Right lobe of liver (tissue), 6 donors: ENCODE measurements around the gene MAP3K9. TPM values are rescaled to one million over a fixed set of nuclear protein-coding genes. Genes with fewer than 3 reads are reported as not detected.

Experiments
- ATAC-seq, 4 donors: fragments of 200-7000 bp; cut with Tn5 transposase; one replicate each; pipeline ENCODE4 v1.9.1; 2020; ENCODE audit warnings: mild to moderate bottlenecking in 4 of 4, moderate library complexity in 4 of 4
- DNase-seq, 3 donors: peaks; one replicate each; pipeline ENCODE4 v3.0.0-alpha.2; 2020
- H3K27ac ChIP-seq, 3 donors: fragments of 200-600 bp; one replicate each; pipeline ENCODE4 v1.8.0; 2022
- H3K27me3 ChIP-seq, 2 donors: fragments of 200-600 bp; one replicate each; pipeline ENCODE4 v1.8.0; 2022
- H3K36me3 ChIP-seq, 4 donors: fragments of 200-600 bp; sonication (generic) in 1 of 4; one replicate each; pipeline versions ENCODE4 v1.5.1 to v1.8.0; 2017 to 2022; ENCODE audit warnings: control low read depth in 1 of 4
- H3K4me1 ChIP-seq, 4 donors: fragments of 200-600 bp; sonication (generic) in 1 of 4; one replicate each; pipeline versions ENCODE4 v1.5.1 to v1.8.0; 2017 to 2022; ENCODE audit warnings: control low read depth in 1 of 4
- H3K4me3 ChIP-seq, 3 donors: fragments of 200-600 bp; one replicate each; pipeline ENCODE4 v1.8.0; 2022
- H3K9me3 ChIP-seq, 4 donors: fragments of 200-600 bp; sonication (generic) in 1 of 4; one replicate each; pipeline versions ENCODE4 v1.5.1 to v1.8.0; 2017 to 2022; ENCODE audit warnings: control low read depth in 1 of 4
- CTCF ChIP-seq, 4 donors: fragments of 200-600 bp in 3 of 4; fragments of 450-650 bp in 1 of 4; IDR thresholded peaks; one replicate each; pipeline versions ENCODE4 v1.5.1 to v1.8.0; 2016 to 2022; ENCODE audit warnings: antibody characterized with exemption in 4 of 4, mild to moderate bottlenecking in 2 of 4
- POLR2A ChIP-seq: fragments of 450-650 bp; IDR thresholded peaks from one replicate; pipeline ENCODE4 v1.6.1; 2017; ENCODE audit warnings: antibody characterized with exemption, mild to moderate bottlenecking
- WGBS: methylation state at CpG from one replicate; pipeline ENCODE4 v1.1.6; 2018; ENCODE audit warnings: low coverage, low lambda C conversion rate; ENCODE audit not compliant: insufficient coverage; ENCODE audit errors: missing lambda C conversion rate; 5-methylcytosine and 5-hydroxymethylcytosine counted together
- intact Hi-C, 2 donors: fragments of 100-400 bp; cut with DNase I; formaldehyde crosslinking; loops; one replicate each; pipeline versions ENCODE4 v1.11.2 to v1.14.1; 2022
- total RNA-seq, 6 experiments: library from RNA; depleted of rRNA in 2 of 6; stranded (reverse); fragments of >200 nt in 2 of 6; fragmentation: NEBNext Ultra II Directional in 3 of 6; extraction: Animal tissue kit (Norgen Biotek cat#: 25700) in 3 of 6; gene quantifications; one replicate each; pipeline versions ENCODE4 v1.1.0 to v1.2.4, GENCODE V29; 2016 to 2023
- donor health status: DM: no; HTN: yes; CAD: no.
- donor health status: DM: no; HTN: no; CAD: no.
- donor health status: DM: no; HTN: no; CAD: no.
- donor health status: DM: no; HTN: yes; CAD: no.
- donor health status: DM: no; HTN: yes; CAD: no.

MAP3K9 gene
- total RNA-seq, 6 experiments from 2014 or later = 2.0 to 3.6 (median 2.7) TPM

GRCh38 chr14:70748422-70748821 is 60.9 kb downstream of the MAP3K9 start:
- 42% methylated on average over 3 of the region's 3 CpGs for WGBS

GRCh38 chr14:70744641-70745040 is 64.7 kb downstream of the MAP3K9 start:
- Histone ChIP-seq H3K36me3 (no peaks in the 10 kb centered on the region), H3K4me3 (no peak overlapping the region), H3K9me3 (no peaks in the 10 kb centered on the region), H3K27ac (no peak overlapping the region), H3K4me1 (no peaks in the 10 kb centered on the region), H3K27me3 (no peaks in the 10 kb centered on the region)
- TF ChIP-seq POLR2A (no peak), CTCF (IDR thresholded peaks at IDR 0.05) (no peak)
- DNase-seq = no peak
- intact Hi-C loops = no loop called here
- peak in 1 of 4 donors; percentile 25 for ATAC-seq
- WGBS = no CpG with 5 or more reads among the region's 2 CpGs

More at GRCh38 chr14:70748422-70748821, 60.9 kb downstream of the MAP3K9 start:
- Histone ChIP-seq H3K27ac (no peak overlapping the region), H3K9me3 (no peaks in the 10 kb centered on the region), H3K36me3 (no peaks in the 10 kb centered on the region), H3K27me3 (no peaks in the 10 kb centered on the region), H3K4me3 (no peak overlapping the region), H3K4me1 (peaks cover 0 to 10% (median 4%) of the 10 kb centered on the region in 4 donors)
- ATAC-seq (no peak), DNase-seq (no peak)
- TF ChIP-seq CTCF (IDR thresholded peaks at IDR 0.05) (no peak), POLR2A (no peak)
- intact Hi-C loops = no loop called here

- no peak overlapping the region for H3K27ac ChIP-seq
- no peak overlapping the region for H3K4me3 ChIP-seq
- H3K27me3 ChIP-seq = no peaks in the 10 kb centered on the region
- DNase-seq (no peak), ATAC-seq (no peak)
- H3K36me3 ChIP-seq = no peaks in the 10 kb centered on the region
- intact Hi-C loops = no loop called here
- H3K4me1 ChIP-seq = no peaks in the 10 kb centered on the region
- WGBS = 92% methylated on average over 8 of the region's 14 CpGs
- TF ChIP-seq CTCF (IDR thresholded peaks at IDR 0.05) (no peak), POLR2A (no peak)
- H3K9me3 ChIP-seq = no peaks in the 10 kb centered on the region
Observed at GRCh38 chr14:70742316-70742715, 67.0 kb downstream of the MAP3K9 start.

GRCh38 chr14:70741482-70741881 is 67.8 kb downstream of the MAP3K9 start:
- no peak overlapping the region for H3K4me3 ChIP-seq
- no peaks in the 10 kb centered on the region for H3K27me3 ChIP-seq
- DNase-seq = no peak
- H3K36me3 ChIP-seq = no peaks in the 10 kb centered on the region
- WGBS = 68% methylated on average over 2 of the region's 6 CpGs
- no peak overlapping the region for H3K27ac ChIP-seq
- no peak for TF ChIP-seq CTCF (IDR thresholded peaks at IDR 0.05)
- no peak for TF ChIP-seq POLR2A
- no peaks in the 10 kb centered on the region for H3K9me3 ChIP-seq
- H3K4me1 ChIP-seq = no peaks in the 10 kb centered on the region
- ATAC-seq = no peak
- intact Hi-C loops = no loop called here

- no peak for DNase-seq
- TF ChIP-seq POLR2A (no peak), CTCF (IDR thresholded peaks at IDR 0.05) (no peak)
- WGBS = 38% methylated on average over 4 of the region's 4 CpGs
- peaks cover 0 to 11% (median 2%) of the 10 kb centered on the region in 4 donors for H3K4me1 ChIP-seq
- H3K4me3 ChIP-seq = no peak overlapping the region
- intact Hi-C loops = loop anchor here in 1 of 2 donors (10.0 kb wide), 1 partner anchor 70 kb away; the partner anchor contains the start of gene MAP3K9
- no peak overlapping the region for H3K27ac ChIP-seq
- no peaks in the 10 kb centered on the region for H3K9me3 ChIP-seq
- H3K27me3 ChIP-seq = no peaks in the 10 kb centered on the region
- ATAC-seq = no peak
- no peaks in the 10 kb centered on the region for H3K36me3 ChIP-seq
Observed at GRCh38 chr14:70735043-70735442, 74.3 kb downstream of the MAP3K9 start.
